K562 (cell line): ENCODE measurements around the gene USP4. TPM values are rescaled to one million over a fixed set of nuclear protein-coding genes. Genes with fewer than 3 reads are reported as not detected.

ENCODE experiments used
- ARID2 ChIP-seq: fragments of 450-650 bp; IDR thresholded peaks from 2 replicates; pipeline ENCODE4 v1.6.1; 2017; ENCODE audit warnings: antibody characterized with exemption, mild to moderate bottlenecking
- CC2D1A ChIP-seq: fragments of 450-650 bp; IDR thresholded peaks from 2 replicates; pipeline ENCODE4 v1.6.1; 2017; ENCODE audit warnings: mild to moderate bottlenecking
- EGR1 ChIP-seq: fragments of 450-650 bp; conservative IDR thresholded peaks from 2 replicates; pipeline ENCODE4 v1.6.1; 2017; ENCODE audit warnings: mild to moderate bottlenecking
- ILF3 ChIP-seq: fragments of 450-650 bp; IDR thresholded peaks from 2 replicates; pipeline ENCODE4 v1.6.1; 2018; ENCODE audit warnings: antibody characterized with exemption, mild to moderate bottlenecking, moderate library complexity, borderline replicate concordance
- SOX6 ChIP-seq: fragments of 450-650 bp; IDR thresholded peaks from 2 replicates; pipeline ENCODE4 v1.6.1; 2014; ENCODE audit warnings: mild to moderate bottlenecking
- SREBF1 ChIP-seq: fragments of 150-350 bp; IDR thresholded peaks from 2 replicates; pipeline ENCODE4 v1.6.1; 2014; ENCODE audit warnings: antibody characterized with exemption, low read depth, low read length, borderline replicate concordance
- ZNF143 ChIP-seq: sonication (generic); formaldehyde crosslinking; IDR thresholded peaks from 2 replicates; pipeline ENCODE4 v1.9.0; 2022; ENCODE audit warnings: mild to moderate bottlenecking, missing genetic modification reagents
- ZNF175 ChIP-seq: fragments of 200-800 bp; sonication (Bioruptor generic); IDR thresholded peaks from 2 replicates; pipeline ENCODE4 v1.6.1; 2016; ENCODE audit warnings: low read depth, mild to moderate bottlenecking, missing genetic modification characterization, missing compliant biosample characterization
- ZNF79 ChIP-seq: fragments of 250-450 bp; sonication (Bioruptor Pico); IDR thresholded peaks from 2 replicates; pipeline ENCODE4 v1.4.0; 2020; ENCODE audit warnings: low read depth, mild to moderate bottlenecking, moderate library complexity
- polyA plus RNA-seq, 8 experiments: library from polyadenylated mRNA; depleted of rRNA in 4 of 8; stranded (reverse) in 5 of 8; unstranded in 3 of 8; fragments of >200 nt; fragmentation: Nextera tagmentation in 2 of 8; fragmentation: Illumina TruSeq in 1 of 8; extraction: Ambion mirVana in 2 of 8; extraction: Trizol in 1 of 8; gene quantifications; 2 replicates each; pipeline versions ENCODE4 v1.2.1 to v1.2.3, GENCODE V29; 2011 to 2014; ENCODE audit warnings: inconsistent platforms in 1 of 8, missing spikeins in 1 of 8
- total RNA-seq, 7 experiments: library from RNA; depleted of rRNA in 6 of 7; stranded (reverse); fragments of >200 nt in 6 of 7; fragmentation: Illumina TruSeq in 2 of 7; extraction: Trizol in 2 of 7; gene quantifications; 2 replicates each; pipeline versions ENCODE4 v1.2.1 to v1.2.3, GENCODE V29; 2011 to 2021; ENCODE audit warnings: low replicate concordance in 1 of 7
- TF ChIP-seq, protein P1 (sequence below), 2 experiments: fragments of 450-650 bp in 1 of 2; sonication (generic) in 1 of 2; formaldehyde crosslinking in 1 of 2; IDR thresholded peaks in 1 of 2; conservative IDR thresholded peaks in 1 of 2; 2 replicates each; pipeline versions ENCODE4 v1.6.1 to v1.8.1; 2016 to 2023; ENCODE audit warnings: mild to moderate bottlenecking in 2 of 2, moderate library complexity in 2 of 2, inconsistent platforms in 1 of 2, missing genetic modification reagents in 1 of 2
- TF ChIP-seq, protein P2 (sequence below): fragments of 450-650 bp; IDR thresholded peaks from 2 replicates; pipeline ENCODE4 v1.6.1; 2018; ENCODE audit not compliant: partially characterized antibody
- TF ChIP-seq, protein P3 (sequence below): fragments of 200-400 bp; formaldehyde crosslinking; IDR thresholded peaks from 2 replicates; pipeline ENCODE4 v1.6.1; 2017; ENCODE audit warnings: mild to moderate bottlenecking, low read depth, low read length, moderate library complexity
- TF ChIP-seq, protein P4 (sequence below): sonication (generic); formaldehyde crosslinking; IDR thresholded peaks from 2 replicates; pipeline ENCODE4 v1.8.0; 2023; ENCODE audit warnings: mild to moderate bottlenecking, missing genetic modification reagents
- TF ChIP-seq, protein P5 (sequence below): fragments of 450-650 bp; formaldehyde crosslinking; conservative IDR thresholded peaks from 2 replicates; pipeline ENCODE4 v1.4.0; 2022; ENCODE audit warnings: mild to moderate bottlenecking, missing genetic modification characterization

USP4 gene
- total and polyA plus RNA-seq, 9 of the 15 experiments (the other 6 are each of a cell fraction or from before 2014, with no cell fraction given): 11.8 to 40.4 (median 22.9) TPM

DNA sequence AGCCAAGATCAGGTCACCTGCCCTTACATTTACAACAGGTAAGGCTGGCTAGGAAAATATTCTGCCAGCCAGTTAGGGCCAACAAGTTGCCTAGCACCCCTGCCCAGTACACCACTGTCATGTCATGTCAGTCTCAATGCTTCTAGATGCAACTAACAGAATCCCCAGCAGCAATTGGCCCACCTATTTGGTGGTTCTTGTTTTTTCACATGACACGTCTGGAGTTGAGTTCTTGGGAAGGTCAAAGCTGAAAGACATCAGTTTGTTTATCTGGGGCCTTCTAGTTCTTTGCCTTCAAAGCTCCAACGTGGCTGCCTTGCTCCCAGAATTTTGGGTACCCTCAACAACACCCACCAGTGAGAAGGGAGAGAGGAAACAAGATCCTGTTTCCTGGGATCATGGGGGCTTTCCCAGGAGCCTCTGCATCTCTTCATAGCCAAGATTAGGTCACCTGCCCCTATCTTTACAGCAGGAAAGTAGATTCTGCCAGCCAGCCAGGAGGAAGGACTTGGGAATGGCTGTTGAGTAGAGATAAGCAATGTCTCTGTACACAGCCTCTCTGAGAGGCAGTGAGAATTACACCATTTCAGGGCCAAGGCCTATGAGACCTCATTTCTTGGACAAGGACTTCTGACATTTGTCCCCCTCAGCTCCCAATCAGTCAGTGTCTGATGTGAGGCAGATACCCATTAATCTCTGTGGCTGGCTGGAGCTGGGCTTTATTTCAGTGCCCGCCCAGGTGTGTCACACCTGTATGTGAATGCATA lies 9.7 kb upstream of the USP4 start (continued):
- TF ChIP-seq, protein P1, sequence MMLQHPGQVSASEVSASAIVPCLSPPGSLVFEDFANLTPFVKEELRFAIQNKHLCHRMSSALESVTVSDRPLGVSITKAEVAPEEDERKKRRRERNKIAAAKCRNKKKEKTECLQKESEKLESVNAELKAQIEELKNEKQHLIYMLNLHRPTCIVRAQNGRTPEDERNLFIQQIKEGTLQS (IDR thresholded peaks at IDR 0.05): peak; percentile 68; the same call in 1 of the 2 replicates
- TF ChIP-seq, protein P1 (CRISPR knock-in tag; conservative IDR thresholded peaks at IDR 0.05): no peak
- TF ChIP-seq, protein P2, sequence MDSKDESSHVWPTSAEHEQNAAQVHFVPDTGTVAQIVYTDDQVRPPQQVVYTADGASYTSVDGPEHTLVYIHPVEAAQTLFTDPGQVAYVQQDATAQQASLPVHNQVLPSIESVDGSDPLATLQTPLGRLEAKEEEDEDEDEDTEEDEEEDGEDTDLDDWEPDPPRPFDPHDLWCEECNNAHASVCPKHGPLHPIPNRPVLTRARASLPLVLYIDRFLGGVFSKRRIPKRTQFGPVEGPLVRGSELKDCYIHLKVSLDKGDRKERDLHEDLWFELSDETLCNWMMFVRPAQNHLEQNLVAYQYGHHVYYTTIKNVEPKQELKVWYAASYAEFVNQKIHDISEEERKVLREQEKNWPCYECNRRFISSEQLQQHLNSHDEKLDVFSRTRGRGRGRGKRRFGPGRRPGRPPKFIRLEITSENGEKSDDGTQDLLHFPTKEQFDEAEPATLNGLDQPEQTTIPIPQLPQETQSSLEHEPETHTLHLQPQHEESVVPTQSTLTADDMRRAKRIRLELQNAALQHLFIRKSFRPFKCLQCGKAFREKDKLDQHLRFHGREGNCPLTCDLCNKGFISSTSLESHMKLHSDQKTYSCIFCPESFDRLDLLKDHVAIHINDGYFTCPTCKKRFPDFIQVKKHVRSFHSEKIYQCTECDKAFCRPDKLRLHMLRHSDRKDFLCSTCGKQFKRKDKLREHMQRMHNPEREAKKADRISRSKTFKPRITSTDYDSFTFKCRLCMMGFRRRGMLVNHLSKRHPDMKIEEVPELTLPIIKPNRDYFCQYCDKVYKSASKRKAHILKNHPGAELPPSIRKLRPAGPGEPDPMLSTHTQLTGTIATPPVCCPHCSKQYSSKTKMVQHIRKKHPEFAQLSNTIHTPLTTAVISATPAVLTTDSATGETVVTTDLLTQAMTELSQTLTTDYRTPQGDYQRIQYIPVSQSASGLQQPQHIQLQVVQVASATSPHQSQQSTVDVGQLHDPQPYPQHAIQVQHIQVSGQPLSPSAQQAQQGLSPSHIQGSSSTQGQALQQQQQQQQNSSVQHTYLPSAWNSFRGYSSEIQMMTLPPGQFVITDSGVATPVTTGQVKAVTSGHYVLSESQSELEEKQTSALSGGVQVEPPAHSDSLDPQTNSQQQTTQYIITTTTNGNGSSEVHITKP: peak; percentile 29
- TF ChIP-seq ZNF143 (CRISPR knock-in tag): peak; percentile 63
- TF ChIP-seq, protein P3, sequence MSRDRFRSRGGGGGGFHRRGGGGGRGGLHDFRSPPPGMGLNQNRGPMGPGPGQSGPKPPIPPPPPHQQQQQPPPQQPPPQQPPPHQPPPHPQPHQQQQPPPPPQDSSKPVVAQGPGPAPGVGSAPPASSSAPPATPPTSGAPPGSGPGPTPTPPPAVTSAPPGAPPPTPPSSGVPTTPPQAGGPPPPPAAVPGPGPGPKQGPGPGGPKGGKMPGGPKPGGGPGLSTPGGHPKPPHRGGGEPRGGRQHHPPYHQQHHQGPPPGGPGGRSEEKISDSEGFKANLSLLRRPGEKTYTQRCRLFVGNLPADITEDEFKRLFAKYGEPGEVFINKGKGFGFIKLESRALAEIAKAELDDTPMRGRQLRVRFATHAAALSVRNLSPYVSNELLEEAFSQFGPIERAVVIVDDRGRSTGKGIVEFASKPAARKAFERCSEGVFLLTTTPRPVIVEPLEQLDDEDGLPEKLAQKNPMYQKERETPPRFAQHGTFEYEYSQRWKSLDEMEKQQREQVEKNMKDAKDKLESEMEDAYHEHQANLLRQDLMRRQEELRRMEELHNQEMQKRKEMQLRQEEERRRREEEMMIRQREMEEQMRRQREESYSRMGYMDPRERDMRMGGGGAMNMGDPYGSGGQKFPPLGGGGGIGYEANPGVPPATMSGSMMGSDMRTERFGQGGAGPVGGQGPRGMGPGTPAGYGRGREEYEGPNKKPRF: no peak
- TF ChIP-seq ZNF79 (CRISPR knock-in tag): no peak
- no peak for TF ChIP-seq ARID2
- peak; percentile 87 for TF ChIP-seq SOX6
- TF ChIP-seq, protein P4, sequence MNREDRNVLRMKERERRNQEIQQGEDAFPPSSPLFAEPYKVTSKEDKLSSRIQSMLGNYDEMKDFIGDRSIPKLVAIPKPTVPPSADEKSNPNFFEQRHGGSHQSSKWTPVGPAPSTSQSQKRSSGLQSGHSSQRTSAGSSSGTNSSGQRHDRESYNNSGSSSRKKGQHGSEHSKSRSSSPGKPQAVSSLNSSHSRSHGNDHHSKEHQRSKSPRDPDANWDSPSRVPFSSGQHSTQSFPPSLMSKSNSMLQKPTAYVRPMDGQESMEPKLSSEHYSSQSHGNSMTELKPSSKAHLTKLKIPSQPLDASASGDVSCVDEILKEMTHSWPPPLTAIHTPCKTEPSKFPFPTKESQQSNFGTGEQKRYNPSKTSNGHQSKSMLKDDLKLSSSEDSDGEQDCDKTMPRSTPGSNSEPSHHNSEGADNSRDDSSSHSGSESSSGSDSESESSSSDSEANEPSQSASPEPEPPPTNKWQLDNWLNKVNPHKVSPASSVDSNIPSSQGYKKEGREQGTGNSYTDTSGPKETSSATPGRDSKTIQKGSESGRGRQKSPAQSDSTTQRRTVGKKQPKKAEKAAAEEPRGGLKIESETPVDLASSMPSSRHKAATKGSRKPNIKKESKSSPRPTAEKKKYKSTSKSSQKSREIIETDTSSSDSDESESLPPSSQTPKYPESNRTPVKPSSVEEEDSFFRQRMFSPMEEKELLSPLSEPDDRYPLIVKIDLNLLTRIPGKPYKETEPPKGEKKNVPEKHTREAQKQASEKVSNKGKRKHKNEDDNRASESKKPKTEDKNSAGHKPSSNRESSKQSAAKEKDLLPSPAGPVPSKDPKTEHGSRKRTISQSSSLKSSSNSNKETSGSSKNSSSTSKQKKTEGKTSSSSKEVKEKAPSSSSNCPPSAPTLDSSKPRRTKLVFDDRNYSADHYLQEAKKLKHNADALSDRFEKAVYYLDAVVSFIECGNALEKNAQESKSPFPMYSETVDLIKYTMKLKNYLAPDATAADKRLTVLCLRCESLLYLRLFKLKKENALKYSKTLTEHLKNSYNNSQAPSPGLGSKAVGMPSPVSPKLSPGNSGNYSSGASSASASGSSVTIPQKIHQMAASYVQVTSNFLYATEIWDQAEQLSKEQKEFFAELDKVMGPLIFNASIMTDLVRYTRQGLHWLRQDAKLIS (CRISPR knock-in tag): no peak
- peak; percentile 73; the same call in 1 of the 2 replicates for TF ChIP-seq ZNF175 (CRISPR knock-in tag)
- TF ChIP-seq CC2D1A: peak; percentile 90; the same call in 1 of the 2 replicates
- TF ChIP-seq ILF3: no peak
- no peak for TF ChIP-seq SREBF1
- TF ChIP-seq, protein P5, sequence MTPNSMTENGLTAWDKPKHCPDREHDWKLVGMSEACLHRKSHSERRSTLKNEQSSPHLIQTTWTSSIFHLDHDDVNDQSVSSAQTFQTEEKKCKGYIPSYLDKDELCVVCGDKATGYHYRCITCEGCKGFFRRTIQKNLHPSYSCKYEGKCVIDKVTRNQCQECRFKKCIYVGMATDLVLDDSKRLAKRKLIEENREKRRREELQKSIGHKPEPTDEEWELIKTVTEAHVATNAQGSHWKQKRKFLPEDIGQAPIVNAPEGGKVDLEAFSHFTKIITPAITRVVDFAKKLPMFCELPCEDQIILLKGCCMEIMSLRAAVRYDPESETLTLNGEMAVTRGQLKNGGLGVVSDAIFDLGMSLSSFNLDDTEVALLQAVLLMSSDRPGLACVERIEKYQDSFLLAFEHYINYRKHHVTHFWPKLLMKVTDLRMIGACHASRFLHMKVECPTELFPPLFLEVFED (CRISPR knock-in tag): no peak
- TF ChIP-seq EGR1: no peak
